ENCODE measurements around the gene REEP1. TPM values are rescaled to one million over a fixed set of nuclear protein-coding genes. Genes with fewer than 3 reads are reported as not detected.

REEP1 gene
- total and polyA plus RNA-seq, 10 donors = 0.57 to 7.6 (median 3.4) TPM

- no peaks in the 10 kb centered on the region for H3K27me3 ChIP-seq (replicated peaks in 1 of 7)
- H3K4me1 ChIP-seq = no peaks in the 10 kb centered on the region
- no peaks in the 10 kb centered on the region for H3K36me3 ChIP-seq
- intact Hi-C loops (cut with DNase I; ENCODE audit: low total_unique reads) = no loop called here
- no peaks in the 10 kb centered on the region for H3K9me3 ChIP-seq
- 67 to 94% (median 85%) methylated on average over 4 of the region's 4 CpGs for WGBS, 5 donors
- no peak for DNase-seq
- H3K27ac ChIP-seq = no peak overlapping the region
- TF ChIP-seq POLR2AphosphoS5 (IDR thresholded peaks at IDR 0.05) (no peak), CTCF (IDR thresholded peaks at IDR 0.05 in 8 of 11, conservative IDR thresholded peaks at IDR 0.05 in 3 of 11) (no peak), POLR2A (IDR thresholded peaks at IDR 0.05) (no peak)
- no peak overlapping the region for H3K4me3 ChIP-seq
Measured at GRCh38 chr2:86378469-86378868, 41.0 kb upstream of the REEP1 start.

GRCh38 chr2:86375623-86376022 lies 38.2 kb upstream of the REEP1 start:
- H3K9me3 ChIP-seq = peaks cover 0 to 4% (median 3%) of the 10 kb centered on the region in 8 donors
- 86 to 100% (median 91%) methylated on average over 1 of the region's 1 CpG for WGBS, 5 donors

DNA sequence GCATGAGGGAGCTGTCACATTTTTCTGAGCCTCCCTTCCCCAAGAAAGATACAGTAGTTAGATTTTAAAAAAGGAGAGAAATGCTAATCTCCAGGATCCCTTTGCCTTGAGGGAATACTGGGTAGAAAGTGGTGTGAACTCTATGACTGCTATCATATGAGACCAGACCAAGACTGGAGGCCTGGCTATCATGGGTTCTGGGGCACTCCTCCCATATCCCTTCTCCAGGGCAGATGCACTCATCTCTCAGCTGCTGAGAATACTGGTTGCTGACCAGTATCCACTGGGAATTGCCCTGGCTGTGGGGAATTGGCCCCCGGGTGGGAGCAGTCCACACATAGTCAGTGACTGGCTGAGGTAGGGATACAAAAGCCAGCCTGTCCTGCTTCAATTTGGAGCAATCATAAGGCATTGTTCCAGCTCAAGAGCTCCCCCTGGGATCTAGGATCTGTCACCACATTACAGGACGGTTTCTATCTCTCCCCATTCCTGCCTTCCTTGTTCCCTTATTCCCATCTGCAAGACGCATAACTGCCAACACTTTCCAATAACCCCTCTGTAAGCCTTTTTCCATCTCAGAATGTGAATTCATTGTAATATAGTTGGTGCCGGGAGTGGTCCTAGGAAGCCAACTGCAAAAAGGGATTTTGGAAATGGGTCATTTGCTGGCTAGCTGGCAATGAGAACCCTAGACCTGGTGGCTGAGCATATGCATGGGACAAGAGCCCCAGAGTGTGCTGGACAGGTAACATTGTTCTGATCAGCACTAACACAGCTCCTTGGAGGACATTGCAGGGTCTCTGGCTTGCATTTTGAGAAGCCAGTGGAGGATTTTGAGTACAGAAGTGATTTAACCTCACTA lies 35.4 kb upstream of the REEP1 start:
- WGBS, 5 donors = 53 to 73% (median 58%) methylated on average over 4 of the region's 4 CpGs
- Histone ChIP-seq H3K4me1 (peaks cover 0 to 29% (median 23%) of the 10 kb centered on the region in 6 donors), H3K27ac (no peak overlapping the region), H3K27me3 (replicated peaks in 1 of 7) (no peaks in the 10 kb centered on the region), H3K36me3 (no peaks in the 10 kb centered on the region), H3K4me3 (no peak overlapping the region), H3K9me3 (peaks cover 0 to 9% (median 6%) of the 10 kb centered on the region in 8 donors)
- DNase-seq = no peak
- intact Hi-C loops (cut with DNase I; ENCODE audit: low total_unique reads) = loop anchor here (5.0 kb wide), 1 partner anchor 151 kb away; no protein-coding TSS in a partner anchor
- TF ChIP-seq POLR2A (IDR thresholded peaks at IDR 0.05) (no peak), CTCF (IDR thresholded peaks at IDR 0.05 in 8 of 11, conservative IDR thresholded peaks at IDR 0.05 in 3 of 11) (peak in 7 of 11 experiments; percentile 37 to 47 (median 43))

More at GRCh38 chr2:86375623-86376022, 38.2 kb upstream of the REEP1 start:
- no peak for DNase-seq
- peaks cover 0 to 19% (median 13%) of the 10 kb centered on the region in 6 donors for H3K4me1 ChIP-seq
- H3K36me3 ChIP-seq = no peaks in the 10 kb centered on the region
- TF ChIP-seq POLR2AphosphoS5 (IDR thresholded peaks at IDR 0.05) (no peak), CTCF (IDR thresholded peaks at IDR 0.05 in 8 of 11, conservative IDR thresholded peaks at IDR 0.05 in 3 of 11) (no peak), POLR2A (IDR thresholded peaks at IDR 0.05) (no peak)
- H3K27ac ChIP-seq = no peak overlapping the region
- H3K27me3 ChIP-seq (replicated peaks in 1 of 7) = no peaks in the 10 kb centered on the region
- no peak overlapping the region for H3K4me3 ChIP-seq
- intact Hi-C loops (cut with DNase I; ENCODE audit: low total_unique reads) = no loop called here

DNA sequence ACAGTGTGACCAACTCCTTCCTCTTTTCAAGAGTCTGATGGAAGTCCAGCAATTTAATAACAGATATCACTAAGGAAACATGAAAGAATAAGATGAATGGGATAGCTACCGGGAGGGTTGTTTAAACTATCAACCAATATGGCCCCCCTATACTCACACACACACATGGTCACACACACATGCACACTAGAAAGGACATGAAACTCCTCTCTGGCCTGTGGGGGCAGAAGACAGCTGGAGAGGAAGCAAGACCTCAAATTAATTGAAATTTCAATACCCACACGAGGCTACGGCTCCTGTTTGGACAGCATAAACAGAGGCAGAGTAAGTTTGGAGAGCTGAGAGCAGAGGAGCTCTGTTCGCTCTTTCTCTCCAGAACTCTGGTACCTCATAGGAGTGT lies 34.7 kb upstream of the REEP1 start:
- H3K9me3 ChIP-seq = peaks cover 0 to 9% (median 6%) of the 10 kb centered on the region in 8 donors
- no peaks in the 10 kb centered on the region for H3K36me3 ChIP-seq
- TF ChIP-seq POLR2A (IDR thresholded peaks at IDR 0.05) = no peak
- DNase-seq = no peak
- H3K4me3 ChIP-seq = no peak overlapping the region
- intact Hi-C loops (cut with DNase I; ENCODE audit: low total_unique reads) = loop anchor here (5.0 kb wide), 1 partner anchor 150 kb away; no protein-coding TSS in a partner anchor
- peak overlapping the region in 1 of 8 donors; percentile 3 for H3K27ac ChIP-seq
- peaks cover 0 to 36% (median 27%) of the 10 kb centered on the region in 6 donors for H3K4me1 ChIP-seq
- no peaks in the 10 kb centered on the region for H3K27me3 ChIP-seq (replicated peaks in 1 of 7)
- 38 to 51% (median 44%) methylated on average over 4 of the region's 4 CpGs for WGBS, 5 donors
